Activated T-helper 1 cell treated with Interleukin-2 at 50 U/mL for 16 hours (primary cell): ENCODE data around the gene DENND1A.

Experiments
- DNase-seq: peaks from one replicate; pipeline ENCODE4 v3.0.0-alpha.2; 2020; ENCODE audit warnings: low read depth

Gene DENND1A

DNA sequence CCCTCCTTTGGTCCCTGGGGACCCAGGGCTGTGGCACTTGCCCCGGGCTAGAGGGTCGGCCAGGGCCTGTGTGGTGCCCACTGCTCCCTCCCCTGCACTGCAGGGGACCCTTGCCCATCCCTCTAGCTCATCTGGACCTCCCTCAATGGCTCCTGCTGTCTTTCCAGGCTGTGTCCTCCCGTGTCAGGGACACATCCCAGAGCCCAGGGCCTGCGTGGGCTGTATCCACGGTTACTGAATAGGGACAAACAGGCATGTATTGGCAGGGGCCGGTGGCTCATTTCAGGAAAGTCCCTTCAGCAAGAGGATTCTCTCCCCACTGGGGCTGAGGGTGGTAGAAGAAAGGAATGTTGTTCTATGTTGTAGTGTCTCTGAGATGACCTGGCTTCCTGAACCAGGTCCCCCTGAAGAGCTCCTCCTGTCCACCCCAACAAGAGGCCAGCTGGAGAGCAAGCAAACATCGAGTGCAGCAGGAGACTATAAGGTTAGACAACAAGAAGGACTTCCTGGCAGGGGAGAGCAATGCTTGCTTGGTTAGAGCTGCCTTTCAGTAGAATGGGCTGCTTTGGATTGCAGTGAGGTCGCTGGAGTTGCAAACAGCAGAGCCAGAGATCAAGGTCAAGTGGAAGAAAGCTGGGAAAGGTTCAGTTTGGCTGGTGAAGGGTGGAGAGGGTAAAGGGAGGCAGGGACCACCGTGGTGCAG, 575.0 kb downstream of the DENND1A start:
- no peak for DNase-seq

DNA sequence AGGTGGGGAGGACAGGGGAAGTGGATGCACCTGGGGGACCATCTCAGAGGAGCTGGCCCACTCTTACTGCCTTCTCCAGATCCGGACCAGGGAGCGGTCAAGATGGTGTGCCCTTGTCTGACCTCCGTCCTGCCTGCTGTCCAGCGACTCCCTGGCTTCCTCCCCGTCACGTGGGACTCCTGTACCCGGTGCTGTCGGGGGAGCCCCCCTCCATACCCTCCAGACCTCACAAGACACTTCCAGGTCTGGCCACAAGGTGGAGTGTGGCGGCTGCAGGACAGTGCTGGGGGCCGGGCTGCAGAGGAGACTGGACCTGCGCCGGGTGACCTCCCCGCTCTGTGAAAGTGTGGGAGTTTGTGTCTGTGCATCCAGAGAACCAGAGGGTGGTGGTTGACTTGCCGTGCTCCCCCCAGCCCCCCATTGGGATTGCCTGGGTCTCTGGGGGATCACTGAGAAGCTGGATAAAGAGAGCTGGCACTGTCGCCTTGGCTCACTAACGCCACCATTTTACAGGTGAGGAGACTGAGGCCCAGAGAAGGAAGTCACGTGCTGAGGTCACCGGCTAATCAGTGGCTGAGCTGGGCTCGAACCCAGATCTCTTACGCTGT, 575.8 kb downstream of the DENND1A start:
- DNase-seq: peak; percentile 15

DNA sequence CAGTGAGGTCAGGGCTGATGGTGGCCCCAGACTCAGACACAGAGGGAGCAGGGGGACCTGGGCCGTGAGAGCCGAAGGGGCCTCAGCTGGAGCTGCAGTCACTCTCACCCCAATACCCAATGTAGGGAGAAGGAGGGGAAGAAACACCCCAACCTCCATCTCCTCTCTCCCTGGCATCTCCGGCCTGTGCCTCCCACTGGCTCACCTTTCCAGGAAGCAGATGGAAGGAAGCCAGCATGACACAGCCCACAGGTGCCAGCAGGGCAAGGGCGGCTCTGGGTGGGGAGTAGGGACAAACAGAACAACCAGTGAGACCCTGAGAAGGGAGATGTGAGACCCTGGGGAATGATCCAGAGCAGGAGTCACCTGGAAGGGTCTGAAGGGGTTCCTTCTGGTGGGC, 576.9 kb downstream of the DENND1A start:
- no peak for DNase-seq

DNA sequence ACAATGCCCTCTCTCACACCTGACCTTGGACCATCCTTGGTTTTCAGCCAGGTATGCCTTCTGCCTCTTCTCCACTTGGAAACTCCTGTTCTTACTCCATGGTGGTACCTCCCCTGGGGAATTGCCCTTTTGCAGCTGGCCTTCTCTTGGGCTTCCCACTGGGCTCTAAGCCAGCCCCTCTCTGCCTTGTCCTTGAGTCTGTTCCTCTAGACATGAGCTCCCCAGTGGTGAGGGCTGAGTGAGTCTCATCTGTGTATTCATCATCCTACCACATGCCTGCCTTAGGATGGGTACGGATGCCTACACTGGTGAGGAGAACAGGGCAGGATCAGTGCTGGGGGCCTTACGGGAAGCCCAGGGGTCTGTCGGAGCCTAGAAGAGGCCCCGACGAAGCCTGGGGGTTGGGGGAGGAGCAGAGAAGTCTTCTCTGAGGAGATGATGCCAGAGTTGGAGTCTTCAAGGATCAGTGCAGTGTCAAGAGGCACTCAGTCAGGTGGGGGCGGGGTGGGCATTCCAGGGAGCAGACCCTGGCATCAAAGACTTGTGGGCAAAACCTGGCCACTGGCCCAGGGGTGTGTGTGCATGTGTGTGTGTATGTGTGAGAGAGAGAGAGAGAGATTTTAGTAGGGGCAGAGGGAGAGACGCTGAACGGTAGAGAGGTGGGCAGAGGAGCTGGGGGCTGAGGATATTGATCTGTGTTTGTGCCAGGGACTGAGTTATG, 579.2 kb downstream of the DENND1A start:
- DNase-seq: no peak

DNA sequence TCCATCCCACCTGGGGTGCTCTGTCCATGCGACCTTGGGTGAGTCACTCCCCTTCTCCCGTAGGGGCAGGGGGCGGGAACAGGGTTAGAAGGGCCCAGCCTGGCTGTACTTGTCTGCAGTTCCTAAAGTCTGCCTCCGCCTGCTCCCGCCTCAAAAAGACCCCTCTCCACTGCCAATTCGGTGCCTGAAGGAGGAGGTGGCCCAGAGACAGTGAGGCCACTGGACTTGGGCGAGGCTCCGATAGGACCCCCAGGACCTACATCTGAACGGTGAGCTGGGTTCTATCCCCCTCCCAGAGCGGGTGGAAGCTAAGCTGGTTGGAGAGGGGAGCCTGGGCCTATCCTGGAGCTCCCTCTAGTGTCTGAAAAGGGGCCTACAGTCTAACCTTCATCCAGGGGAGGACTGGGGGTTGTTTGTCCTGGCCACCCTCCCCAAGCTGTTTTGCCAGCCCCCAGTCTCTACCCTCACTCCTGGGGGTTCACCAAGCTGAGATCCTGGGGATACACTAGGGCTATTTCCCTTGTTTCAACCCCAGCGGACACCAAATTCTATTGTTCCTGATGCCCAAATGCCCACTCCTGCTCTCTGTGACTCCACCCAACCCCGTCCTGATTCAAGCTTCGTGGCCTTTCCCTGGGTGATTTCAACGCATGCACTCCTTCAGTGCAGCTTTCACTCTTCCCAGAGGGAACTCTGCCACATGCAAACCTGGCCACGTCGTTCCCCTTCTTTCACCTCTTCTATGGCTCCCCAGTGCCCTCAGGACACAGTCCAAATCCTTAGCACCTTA, 580.0 kb downstream of the DENND1A start:
- peak; percentile 33 for DNase-seq

DNA sequence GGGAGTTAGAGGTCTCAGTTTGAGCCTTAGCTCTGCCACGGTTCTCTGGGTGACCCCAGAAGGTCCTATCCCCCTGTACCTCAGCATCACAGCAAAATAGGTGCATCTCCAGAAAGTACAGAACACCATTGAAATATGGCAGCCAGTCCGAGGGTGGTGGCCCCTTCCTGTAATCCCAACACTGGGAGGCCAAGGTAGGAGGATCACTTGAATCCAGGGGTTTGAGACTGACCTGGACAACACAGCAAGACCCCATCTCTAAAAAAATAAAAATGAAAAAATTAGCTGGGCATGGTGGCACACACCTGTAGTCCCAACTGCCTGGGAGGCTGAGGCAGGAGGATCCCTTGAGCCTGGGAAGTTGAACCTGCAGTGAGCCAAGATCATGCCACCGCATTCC, 580.9 kb downstream of the DENND1A start:
- DNase-seq: no peak

DNA sequence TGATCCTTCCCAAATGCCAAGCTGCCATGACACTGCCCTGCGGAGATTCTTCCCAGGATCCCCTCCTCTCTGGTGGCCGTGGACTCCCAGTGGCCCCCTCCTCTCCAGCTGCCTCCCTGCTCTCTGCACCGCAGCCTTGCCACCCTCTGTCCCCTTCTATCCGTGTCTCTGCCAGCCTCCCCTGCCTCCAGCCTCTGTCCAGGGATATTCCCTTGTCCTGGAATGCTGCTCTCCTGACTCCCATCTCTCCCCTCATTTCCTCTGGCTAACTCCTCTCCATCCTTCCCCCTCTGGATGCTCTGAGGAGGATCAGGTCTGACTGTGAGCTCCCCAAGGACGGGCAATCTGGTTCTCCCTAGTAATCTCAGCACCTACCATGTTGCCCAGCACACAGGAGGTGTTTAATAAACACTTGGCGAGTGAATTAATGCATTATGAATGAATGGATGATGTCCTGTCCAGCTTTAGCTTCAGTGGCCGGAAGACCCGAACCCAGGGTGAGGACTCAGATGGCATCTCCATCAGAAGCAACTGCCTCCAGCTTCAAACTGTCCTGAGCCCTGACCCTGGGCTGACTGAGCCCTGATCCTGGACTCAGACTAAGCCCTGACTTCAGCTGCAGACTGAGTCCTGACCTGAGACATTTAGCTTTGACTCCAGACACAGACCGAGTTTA, 581.5 kb downstream of the DENND1A start:
- no peak for DNase-seq

DNA sequence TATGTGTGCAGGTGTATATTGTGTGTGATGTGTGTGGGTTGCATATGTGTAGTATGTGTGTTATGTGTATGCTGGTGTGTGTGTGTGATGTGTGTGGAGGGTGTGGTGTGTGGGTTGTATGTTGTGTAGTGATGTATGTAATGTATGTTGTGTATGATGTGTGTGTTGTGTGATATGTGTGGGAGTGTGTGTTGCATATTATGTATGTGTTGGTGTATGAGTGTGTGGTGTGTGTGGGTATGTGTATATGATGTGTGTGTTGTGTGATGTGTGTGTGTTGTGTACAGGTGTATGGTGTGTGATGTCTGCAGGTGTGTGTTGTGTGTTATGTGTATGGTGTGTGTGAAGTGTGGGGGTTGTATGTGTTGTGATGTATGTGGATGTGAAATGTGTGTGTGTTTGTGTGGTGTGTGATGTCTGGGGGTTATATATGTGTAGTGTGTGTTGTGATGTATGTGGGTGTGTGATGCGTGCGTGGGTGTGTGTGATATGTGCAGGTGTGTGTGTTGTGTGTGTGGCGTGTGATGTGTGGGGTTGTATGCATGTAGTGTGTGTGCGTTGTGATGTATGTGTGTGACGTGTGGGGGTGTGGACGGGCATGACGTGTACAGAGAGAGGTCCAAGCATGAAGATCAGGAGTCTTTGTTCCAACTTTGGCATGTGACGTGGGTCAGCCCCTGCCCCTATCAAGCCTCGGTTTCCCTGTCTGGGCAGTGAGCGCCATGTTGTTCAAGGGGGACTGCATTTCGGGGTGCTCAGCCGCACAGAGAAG, 582.5 kb downstream of the DENND1A start:
- DNase-seq: no peak

DNA sequence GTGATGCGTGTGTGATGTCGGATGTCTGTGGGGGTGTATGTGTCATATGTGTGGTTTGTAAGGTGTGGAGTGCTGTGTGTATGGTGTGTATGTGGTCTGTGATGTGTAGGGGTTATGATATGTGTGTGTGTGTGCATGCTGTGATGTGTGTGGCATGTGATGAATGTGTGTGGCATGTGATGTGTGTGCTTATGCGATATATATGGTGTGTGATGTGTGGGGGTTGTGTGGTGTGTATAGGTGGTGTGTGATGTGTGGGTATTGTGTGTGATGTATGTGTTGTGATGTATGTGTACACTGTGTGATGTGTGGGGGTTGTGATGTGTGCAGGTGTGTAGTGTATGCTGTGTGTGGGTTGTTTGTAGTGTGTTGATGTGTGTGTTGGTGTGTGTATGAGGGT, 583.1 kb downstream of the DENND1A start:
- no peak for DNase-seq

DNA sequence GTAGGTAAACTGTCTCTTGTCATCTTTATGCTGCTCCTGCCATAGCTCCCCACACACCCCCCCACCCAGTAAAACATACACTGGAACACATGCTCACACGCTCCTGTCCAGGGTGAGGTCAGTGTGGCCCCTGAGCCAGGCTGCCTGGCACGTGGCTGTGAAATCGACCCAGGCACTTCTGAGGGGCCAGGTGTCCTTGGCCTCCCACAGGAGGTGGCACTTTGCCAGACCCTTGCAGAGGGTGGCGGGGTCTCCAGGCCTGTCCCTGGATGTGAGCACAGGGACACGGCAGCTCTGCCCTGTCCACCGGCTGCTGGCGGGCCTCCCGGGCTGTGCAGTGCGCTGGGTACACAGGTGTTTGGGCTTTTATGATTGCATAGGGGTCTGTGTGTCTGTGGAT, 583.9 kb downstream of the DENND1A start:
- DNase-seq: no peak

DNA sequence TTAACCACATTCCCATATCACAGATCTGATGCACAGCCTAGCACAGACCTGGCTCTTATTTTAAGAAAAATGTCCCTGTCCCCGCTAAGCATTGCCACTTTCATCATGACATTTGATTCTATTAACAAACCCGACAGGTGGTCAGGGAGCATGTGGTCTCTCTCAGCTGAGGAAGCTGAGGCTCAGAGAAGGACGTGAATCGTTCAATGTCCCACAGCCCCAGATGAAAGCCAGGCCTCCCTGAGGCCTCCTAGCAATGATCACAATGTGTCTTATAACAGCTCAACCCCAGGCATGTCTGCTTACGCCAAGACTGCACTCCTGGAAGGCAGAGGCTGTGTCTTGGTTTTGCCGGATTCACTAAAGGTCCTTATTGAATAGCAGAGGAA, 584.4 kb downstream of the DENND1A start:
- no peak for DNase-seq

DNA sequence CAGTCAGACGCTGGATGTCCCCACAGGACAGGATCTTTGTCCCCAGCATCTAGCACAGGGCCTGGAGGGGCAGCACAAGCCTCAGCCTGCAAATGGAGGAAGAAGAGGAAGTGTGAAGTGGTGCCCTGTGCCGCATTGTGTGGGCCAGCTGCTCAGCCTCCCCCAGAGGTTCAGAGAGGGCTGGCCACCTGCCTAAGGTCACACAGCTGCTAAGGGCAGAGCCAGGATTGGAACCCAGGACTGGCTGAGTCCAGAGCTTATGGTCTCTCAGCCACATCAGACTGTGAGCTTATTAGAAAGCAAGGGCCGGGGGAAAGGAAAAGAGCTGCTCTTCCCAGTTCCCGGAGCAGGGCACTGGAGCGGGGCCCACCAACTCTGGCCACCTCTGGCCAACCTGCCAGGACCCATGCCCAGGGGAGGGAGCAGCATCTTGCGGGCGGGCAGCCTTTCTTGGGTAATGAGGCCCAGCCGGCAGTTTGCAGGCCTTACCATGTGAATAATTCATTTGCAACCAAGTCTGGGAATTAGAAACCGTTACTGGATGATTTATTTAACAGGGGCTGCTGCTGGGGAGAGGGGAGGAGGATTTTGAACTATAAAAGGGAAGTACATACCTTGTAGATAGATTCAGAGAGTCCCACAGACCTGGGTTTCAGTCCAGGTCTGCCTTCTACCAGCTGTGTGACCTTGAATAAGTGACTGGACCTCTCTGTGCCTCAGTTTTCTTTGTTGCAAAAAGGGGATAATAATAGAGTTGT, 585.6 kb downstream of the DENND1A start:
- DNase-seq: no peak

DNA sequence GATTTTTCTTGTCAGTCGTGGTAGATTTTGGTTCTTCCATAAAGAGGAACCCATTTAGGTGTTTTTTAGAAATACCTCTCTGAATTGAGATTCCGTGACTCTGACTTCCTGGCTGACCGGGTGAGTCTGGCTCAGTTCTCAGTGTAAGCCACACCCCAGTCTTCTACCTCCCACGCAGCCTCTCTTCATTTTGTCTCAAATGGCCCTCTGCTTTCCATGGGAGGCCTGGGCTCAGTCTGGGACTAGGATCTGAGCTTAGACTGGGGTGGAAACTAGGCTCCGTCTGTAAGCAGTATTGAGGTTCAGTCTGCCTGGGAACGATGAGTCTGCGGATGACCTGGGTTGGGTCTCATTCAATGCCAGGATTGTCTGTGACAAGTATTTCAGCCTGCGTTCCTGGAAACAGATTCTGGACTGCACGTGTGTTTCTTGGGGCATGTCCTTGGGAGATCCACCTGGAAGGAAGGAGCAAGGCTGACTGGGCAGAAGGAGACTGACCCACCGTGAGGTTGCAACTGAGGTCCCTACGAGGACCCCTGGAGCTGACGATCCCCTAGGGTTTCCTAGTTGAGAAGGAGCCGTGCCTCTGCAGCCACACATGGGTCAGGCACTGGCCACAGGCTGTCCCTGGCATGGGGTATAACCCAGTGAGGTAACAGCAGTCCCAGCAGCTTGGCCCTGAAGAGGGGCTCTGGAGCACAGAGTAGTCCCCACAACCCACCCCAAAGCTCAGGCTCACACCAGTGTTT, 586.3 kb downstream of the DENND1A start:
- DNase-seq: no peak

DNA sequence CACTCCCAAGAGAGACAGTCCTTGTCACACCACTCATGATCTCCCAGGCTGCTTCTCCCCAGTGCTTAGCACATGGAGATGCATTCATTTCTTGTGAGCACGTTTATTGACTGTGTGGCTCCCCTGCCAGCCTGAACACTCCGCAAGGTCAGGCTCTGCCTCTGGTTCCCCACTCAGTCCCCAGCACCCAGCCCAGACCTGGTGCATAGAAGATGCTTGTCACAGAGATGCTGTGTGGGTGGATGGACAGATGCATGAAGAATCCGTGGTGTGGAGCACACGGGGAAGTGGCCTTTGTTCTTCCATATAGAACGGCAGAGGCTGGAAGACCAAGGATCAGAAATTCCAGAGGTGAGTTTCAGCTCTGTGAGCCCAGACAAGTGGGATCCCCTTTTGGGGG, 587.7 kb downstream of the DENND1A start:
- DNase-seq: no peak

DNA sequence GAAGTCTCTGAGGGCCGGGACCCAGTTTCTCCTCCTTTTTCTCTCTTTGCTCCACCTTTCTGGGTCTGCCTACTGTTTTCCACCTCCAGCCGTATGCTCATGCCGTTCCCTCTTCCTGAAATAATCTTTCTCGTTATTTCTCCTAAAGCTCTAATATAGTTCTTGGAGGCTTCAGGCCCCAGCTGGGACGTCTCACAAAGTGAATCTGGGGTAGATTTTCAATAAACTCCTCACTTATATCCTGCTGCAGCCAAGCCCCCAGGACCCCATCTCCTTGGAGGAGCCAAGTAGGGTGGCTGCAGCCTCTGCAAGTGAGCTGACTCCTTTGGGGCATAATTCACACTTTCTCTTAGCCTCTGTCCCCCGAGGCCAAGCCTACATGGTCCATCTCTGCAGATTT, 588.1 kb downstream of the DENND1A start:
- no peak for DNase-seq

DNA sequence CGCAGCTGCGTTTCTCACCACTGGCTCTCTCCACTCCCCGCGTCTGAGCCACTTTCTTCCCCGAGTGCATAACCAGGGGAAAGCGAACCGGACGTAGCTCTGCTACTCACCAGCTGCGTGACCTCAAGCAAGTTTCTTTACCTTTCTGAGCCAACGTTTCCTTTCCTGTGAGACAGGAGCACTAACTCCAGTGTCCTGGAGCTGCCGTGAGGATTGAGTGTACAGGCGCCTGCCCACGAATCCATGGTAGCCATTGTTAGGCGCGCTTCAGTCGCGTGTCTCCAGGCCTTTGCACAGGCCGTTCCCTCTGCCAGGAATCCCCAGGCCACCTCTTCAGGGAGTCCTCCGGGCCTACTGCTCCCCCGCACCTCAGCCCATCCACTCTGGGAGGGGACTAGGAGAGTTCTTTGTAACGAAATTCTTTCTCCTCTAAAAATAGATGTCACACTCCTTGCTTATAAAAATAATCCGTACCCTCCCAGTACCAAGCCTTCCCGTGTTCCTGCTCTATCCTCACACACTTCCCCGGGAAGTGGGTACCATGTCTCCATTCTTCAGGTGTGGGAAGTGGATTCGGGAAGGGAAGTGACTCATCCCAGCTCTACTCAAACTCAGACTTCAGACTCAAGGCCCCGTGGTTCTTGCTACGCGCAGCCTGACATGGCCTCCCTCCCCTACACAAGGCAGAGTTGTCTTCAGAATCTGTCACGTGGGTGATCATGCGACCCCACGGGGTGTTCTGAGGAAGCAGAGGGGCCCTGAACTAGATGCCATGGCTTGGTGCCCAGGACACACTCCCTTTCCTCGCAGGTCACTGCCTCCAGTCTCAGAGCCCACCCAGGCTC, 590.0 kb downstream of the DENND1A start:
- no peak for DNase-seq

DNA sequence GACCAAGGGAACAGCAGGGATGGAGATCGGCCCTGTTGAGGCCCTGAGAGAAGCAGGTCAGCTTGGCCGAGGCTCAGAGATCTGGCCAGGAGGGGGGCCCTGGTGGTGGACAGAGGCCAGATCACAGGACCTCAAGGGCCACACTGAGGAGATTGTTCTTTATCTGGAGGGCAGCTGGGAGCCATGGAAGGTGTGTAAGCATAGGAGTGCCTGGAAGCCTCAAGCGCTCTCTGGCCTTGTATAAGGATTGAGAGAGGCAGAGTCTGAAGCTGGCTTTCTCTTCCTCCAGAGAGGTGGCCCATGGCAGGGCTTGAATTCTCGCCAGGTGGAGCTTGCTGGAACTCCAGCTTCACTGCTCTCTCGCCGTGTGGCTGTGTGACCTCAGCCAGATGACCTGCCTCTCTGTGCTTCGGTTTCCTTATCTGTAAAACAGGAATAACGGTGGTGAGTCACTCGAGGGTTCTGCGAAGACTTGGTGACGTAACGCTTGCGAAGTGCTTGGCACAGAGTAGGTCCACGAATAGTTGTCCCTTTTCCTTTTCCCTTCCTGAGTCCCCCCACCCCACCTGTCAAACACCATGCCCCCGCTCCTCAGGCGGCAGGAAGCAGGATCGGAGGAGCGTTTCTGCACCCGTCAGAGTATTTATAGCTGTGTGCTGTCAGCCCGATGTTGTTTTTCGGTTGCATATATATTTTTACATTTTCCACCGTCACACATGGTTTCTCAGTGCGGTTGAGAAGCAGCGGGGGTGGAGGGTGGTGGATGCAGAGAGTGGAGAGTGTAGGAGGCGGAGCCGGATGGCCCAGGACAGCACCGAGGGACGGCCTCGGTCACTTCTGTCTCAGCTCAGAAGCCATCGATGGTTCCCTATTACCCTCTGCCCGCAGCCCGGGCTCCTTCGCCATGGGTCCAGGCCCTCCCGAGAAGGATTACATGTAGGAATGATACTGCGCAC, 590.9 kb downstream of the DENND1A start:
- peak; percentile 9 for DNase-seq

DNA sequence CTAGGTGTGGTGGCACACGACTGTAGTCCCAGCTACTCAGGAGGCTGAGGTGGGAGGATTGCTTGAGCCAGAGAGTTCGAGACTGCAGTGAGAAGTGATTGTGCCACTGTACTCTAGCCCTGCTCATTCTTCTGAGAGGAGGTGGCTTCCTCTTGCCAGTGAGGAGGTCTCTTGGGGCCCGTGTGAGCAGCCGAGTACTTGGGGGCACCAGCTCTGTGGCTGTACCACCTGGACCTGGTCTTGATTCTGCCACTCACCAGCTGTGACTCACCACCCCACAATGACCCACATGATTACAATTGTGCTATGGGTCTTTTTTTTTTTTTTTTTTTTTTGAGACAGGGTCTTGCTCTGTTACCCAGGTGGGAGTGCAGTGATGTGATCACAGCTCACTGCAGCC, 592.0 kb downstream of the DENND1A start:
- DNase-seq: no peak
